PC-3 (cell line): ENCODE measurements around the gene MRPS27.

Source experiments
- CTCF ChIP-seq: fragments of 300-600 bp; sonication (generic); conservative IDR thresholded peaks from 2 replicates; pipeline ENCODE4 v1.5.1; 2017; ENCODE audit warnings: antibody characterized with exemption, low read depth, mild to moderate bottlenecking, low read length
- EZH2 ChIP-seq: fragments of 300-600 bp; sonication (generic); IDR thresholded peaks from one replicate; pipeline ENCODE4 v1.6.1; 2017; ENCODE audit warnings: antibody characterized with exemption, mild to moderate bottlenecking, low read length; ENCODE audit not compliant: unreplicated experiment

GRCh38 chr5:72195581-72195980, 124.5 kb downstream of the MRPS27 start:
- TF ChIP-seq CTCF (no peak), EZH2 (no peak)
